ENCODE results near the gene SYT8.
A peak's percentile ranks its signal among the peaks of the same experiment; 100 is the strongest.

GRCh38 chr11:1869427-1870325 is 34.9 kb downstream of the SYT8 start:
- peak; percentile 11 for TF ChIP-seq CTCF (IDR thresholded peaks at IDR 0.05; ENCODE audit: insufficient read depth, low read length)
- TF ChIP-seq POLR2AphosphoS5 (IDR thresholded peaks at IDR 0.05; ENCODE audit: low read depth) = no peak
- no peak for TF ChIP-seq REST (IDR thresholded peaks at IDR 0.05; ENCODE audit: insufficient replicate concordance, low read depth)
- no peak for TF ChIP-seq GABPA (IDR thresholded peaks at IDR 0.05; ENCODE audit: low read depth)

Measured in HL-60 (cell line).